Endothelial cell of umbilical vein (primary cell): ENCODE measurements around the gene SH3YL1.

Experiments
- MAX ChIP-seq: IDR thresholded peaks from 2 replicates; pipeline ENCODE4 v1.6.1; 2011; ENCODE audit not compliant: insufficient read depth, insufficient read length
- POLR2A ChIP-seq: IDR thresholded peaks from 2 replicates; pipeline ENCODE4 v1.6.1; 2012; ENCODE audit warnings: low read depth, mild to moderate bottlenecking, control low read depth, low read length
- TF ChIP-seq, protein P1 (sequence below), 2 donors: IDR thresholded peaks; 1 replicate in 1 of 2; 2 replicates in 1 of 2; pipeline ENCODE4 v1.5.1; 2011; ENCODE audit warnings: low read length in 2 of 2, mild to moderate bottlenecking in 2 of 2, moderate library complexity in 2 of 2, control low read depth in 1 of 2, inconsistent platforms in 1 of 2, low read depth in 1 of 2; ENCODE audit not compliant: insufficient read depth in 1 of 2; ENCODE audit errors: extremely low read depth in 1 of 2

DNA sequence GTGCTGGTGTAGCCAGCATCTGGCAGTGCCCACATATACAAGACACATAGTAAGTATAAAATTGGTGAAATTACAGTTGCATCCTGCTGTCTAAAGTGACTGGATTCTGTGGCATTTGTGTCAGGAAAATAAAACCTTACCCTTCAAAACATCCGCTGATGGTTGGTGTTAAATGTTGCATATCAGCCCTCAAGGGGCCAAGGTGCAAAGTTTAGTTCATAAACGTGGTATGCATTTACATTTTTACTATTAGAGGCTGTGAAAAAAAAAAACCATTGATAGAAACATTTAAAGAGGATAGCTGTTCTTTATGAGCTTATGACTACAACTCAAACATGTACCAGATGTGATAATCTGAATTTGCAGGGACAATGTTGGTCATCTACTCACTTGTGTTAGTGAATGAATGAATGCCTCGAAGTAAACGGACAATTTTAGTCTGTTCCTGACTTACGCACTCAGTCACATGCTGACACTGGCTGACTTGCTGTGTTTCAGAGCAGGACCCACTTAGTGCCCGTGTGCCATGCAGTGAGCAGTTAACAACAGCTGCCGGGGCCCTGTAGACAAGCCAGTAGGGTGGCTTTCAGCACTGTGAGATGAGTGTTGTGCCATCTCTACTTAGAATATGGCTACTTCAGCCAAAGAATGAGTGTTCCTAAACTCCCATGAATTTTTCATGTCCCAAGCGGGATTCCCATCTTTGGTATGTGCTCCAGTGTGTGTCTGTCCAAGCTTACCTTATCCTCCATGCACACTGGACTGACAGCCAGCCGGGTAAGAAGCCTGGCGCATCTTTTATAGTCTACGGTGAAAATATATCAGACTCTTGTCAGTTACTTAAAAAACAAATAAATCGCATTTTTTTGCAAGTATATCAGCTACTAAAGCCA is 18.8 kb upstream of the SH3YL1 start:
- TF ChIP-seq, protein P1, sequence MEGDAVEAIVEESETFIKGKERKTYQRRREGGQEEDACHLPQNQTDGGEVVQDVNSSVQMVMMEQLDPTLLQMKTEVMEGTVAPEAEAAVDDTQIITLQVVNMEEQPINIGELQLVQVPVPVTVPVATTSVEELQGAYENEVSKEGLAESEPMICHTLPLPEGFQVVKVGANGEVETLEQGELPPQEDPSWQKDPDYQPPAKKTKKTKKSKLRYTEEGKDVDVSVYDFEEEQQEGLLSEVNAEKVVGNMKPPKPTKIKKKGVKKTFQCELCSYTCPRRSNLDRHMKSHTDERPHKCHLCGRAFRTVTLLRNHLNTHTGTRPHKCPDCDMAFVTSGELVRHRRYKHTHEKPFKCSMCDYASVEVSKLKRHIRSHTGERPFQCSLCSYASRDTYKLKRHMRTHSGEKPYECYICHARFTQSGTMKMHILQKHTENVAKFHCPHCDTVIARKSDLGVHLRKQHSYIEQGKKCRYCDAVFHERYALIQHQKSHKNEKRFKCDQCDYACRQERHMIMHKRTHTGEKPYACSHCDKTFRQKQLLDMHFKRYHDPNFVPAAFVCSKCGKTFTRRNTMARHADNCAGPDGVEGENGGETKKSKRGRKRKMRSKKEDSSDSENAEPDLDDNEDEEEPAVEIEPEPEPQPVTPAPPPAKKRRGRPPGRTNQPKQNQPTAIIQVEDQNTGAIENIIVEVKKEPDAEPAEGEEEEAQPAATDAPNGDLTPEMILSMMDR (IDR thresholded peaks at IDR 0.05; ENCODE audit: extremely low read depth in 1 of 2, insufficient read depth in 1 of 2, low read depth in 1 of 2, low read length in 2 of 2): no peak
- no peak for TF ChIP-seq POLR2A
- TF ChIP-seq MAX: no peak
